A673 (cell line): ENCODE results near the gene DHRS7. TPM values are rescaled to one million over a fixed set of nuclear protein-coding genes. Genes with fewer than 3 reads are reported as not detected.

Experiments used
- BruUV-seq: library from RNA; stranded (reverse); fragments of 400-500 nt; replicated peaks from 2 replicates; lab custom pipeline; 2021; lab: Mats Ljungman, UMichigan
- CTCF ChIA-PET: fragments of 300-600 bp; sonication (Branson Sonifier 250); formaldehyde crosslinking; loops from one replicate; lab custom pipeline; 2022; ENCODE audit warnings: antibody characterized with exemption; lab: Charles Lee
- POLR2A ChIA-PET: fragments of 300-600 bp; sonication (Branson Sonifier 250); formaldehyde crosslinking; loops from one replicate; lab custom pipeline; 2022; ENCODE audit warnings: antibody characterized with exemption; ENCODE audit not compliant: low non-redundant PET; lab: Charles Lee
- DNase-seq: peaks from one replicate; pipeline ENCODE4 v3.0.0-alpha.2; 2015; ENCODE audit warnings: low spot score
- H3K27ac ChIP-seq: fragments of 200-600 bp; sonication (generic); 2 replicates; pipeline ENCODE4 v1.5.1; 2016; ENCODE audit warnings: mixed run types, low read depth, mild to moderate bottlenecking, mixed read lengths, antibody characterized with exemption, low read length; ENCODE audit not compliant: poor library complexity, severe bottlenecking
- H3K27me3 ChIP-seq: fragments of 200-600 bp; sonication (generic); replicated peaks from 2 replicates; pipeline ENCODE4 v1.6.1; 2017; ENCODE audit warnings: mixed run types, low read depth, mild to moderate bottlenecking, mixed read lengths, antibody characterized with exemption, low read length; ENCODE audit not compliant: insufficient read depth, poor library complexity
- H3K36me3 ChIP-seq: fragments of 200-600 bp; sonication (generic); 2 replicates; pipeline ENCODE4 v1.6.1; 2016; ENCODE audit warnings: mixed run types, mild to moderate bottlenecking, mixed read lengths, antibody characterized with exemption, low read length; ENCODE audit not compliant: insufficient read depth, poor library complexity, severe bottlenecking
- H3K4me1 ChIP-seq: fragments of 200-600 bp; sonication (generic); 2 replicates; pipeline ENCODE4 v1.6.1; 2017; ENCODE audit warnings: mixed run types, mild to moderate bottlenecking, mixed read lengths, antibody characterized with exemption, low read length; ENCODE audit not compliant: insufficient read depth, poor library complexity, severe bottlenecking
- H3K4me3 ChIP-seq: fragments of 200-600 bp; sonication (generic); 2 replicates; pipeline ENCODE4 v1.5.1; 2016; ENCODE audit warnings: low read depth, mixed run types, mild to moderate bottlenecking, mixed read lengths, low read length; ENCODE audit not compliant: poor library complexity, severe bottlenecking
- H3K9me3 ChIP-seq: fragments of 200-600 bp; sonication (generic); 2 replicates; pipeline ENCODE4 v1.6.1; 2016; ENCODE audit warnings: mixed run types, low read depth, mild to moderate bottlenecking, mixed read lengths, antibody characterized with exemption, low read length; ENCODE audit not compliant: poor library complexity, severe bottlenecking
- CTCF ChIP-seq: fragments of 300-800, 200-600 bp; sonication (generic); conservative IDR thresholded peaks from 2 replicates; pipeline ENCODE4 v1.5.1; 2017; ENCODE audit warnings: low read depth, mild to moderate bottlenecking, antibody characterized with exemption, low read length, moderate library complexity, mixed read lengths
- EZH2 ChIP-seq: fragments of 200-600 bp; sonication (generic); IDR thresholded peaks from 2 replicates; pipeline ENCODE4 v1.6.1; 2017; ENCODE audit warnings: borderline replicate concordance, low read depth, mild to moderate bottlenecking, mixed read lengths, antibody characterized with exemption, low read length; ENCODE audit not compliant: poor library complexity, severe bottlenecking
- intact Hi-C: fragments of 100-400 bp; cut with micrococcal nuclease; formaldehyde crosslinking; loops from one replicate; pipeline ENCODE4 v1.10.0; 2022; ENCODE audit not compliant: unreplicated experiment
- total RNA-seq: library from RNA; stranded (reverse); gene quantifications from 2 replicates; pipeline ENCODE4 v1.2.3, GENCODE V29; 2021

Gene DHRS7
- total RNA-seq, 1 experiment from 2014 or later = 17.9 TPM

- no peak overlapping the region for H3K27ac ChIP-seq
- no peaks in the 10 kb centered on the region for H3K27me3 ChIP-seq
- TF ChIP-seq CTCF (no peak), EZH2 (no peak)
- H3K4me1 ChIP-seq = no peaks in the 10 kb centered on the region
- ChIA-PET POLR2A (no interaction called here), CTCF (no interaction called here)
- H3K4me3 ChIP-seq = no peak overlapping the region
- no peak for DNase-seq
- BruUV-seq = no TSS peak
- H3K36me3 ChIP-seq = peaks cover 5% of the 10 kb centered on the region
- intact Hi-C loops = no loop called here
- H3K9me3 ChIP-seq = no peaks in the 10 kb centered on the region
Measured at GRCh38 chr14:60133487-60133886, 31.7 kb downstream of the DHRS7 start.

GRCh38 chr14:60125918-60126317 is 39.3 kb downstream of the DHRS7 start:
- TF ChIP-seq EZH2 = no peak
- TF ChIP-seq CTCF = no peak
- H3K4me3 ChIP-seq = no peak overlapping the region
- no peaks in the 10 kb centered on the region for H3K4me1 ChIP-seq
- DNase-seq = no peak
- intact Hi-C loops = no loop called here
- BruUV-seq = no TSS peak
- POLR2A ChIA-PET = no interaction called here
- no peak overlapping the region for H3K27ac ChIP-seq
- no peaks in the 10 kb centered on the region for H3K27me3 ChIP-seq
- H3K9me3 ChIP-seq = no peaks in the 10 kb centered on the region
- CTCF ChIA-PET = no interaction called here
- H3K36me3 ChIP-seq = peaks cover 71% of the 10 kb centered on the region

- no peak for DNase-seq
- no TSS peak for BruUV-seq
- Histone ChIP-seq H3K27ac (no peak overlapping the region), H3K36me3 (peaks cover 35% of the 10 kb centered on the region), H3K4me3 (no peak overlapping the region), H3K9me3 (no peaks in the 10 kb centered on the region), H3K27me3 (no peaks in the 10 kb centered on the region), H3K4me1 (peaks cover under 1% of the 10 kb centered on the region)
- intact Hi-C loops = no loop called here
- TF ChIP-seq CTCF (no peak), EZH2 (no peak)
- POLR2A ChIA-PET = interaction anchor here (0.6 kb wide), 1 partner anchor 10 kb away, joined by 3 read pairs; no protein-coding TSS in a partner anchor
- CTCF ChIA-PET = no interaction called here
Measured at GRCh38 chr14:60116181-60116580, 49.0 kb downstream of the DHRS7 start.
